GM18867 (cell line): ENCODE data around the gene GPX4.

Experiments used
- ATAC-seq: cut with Tn5 transposase; IDR thresholded peaks from one replicate; pipeline ENCODE4 v1.9.1; 2021; ENCODE audit warnings: mild to moderate bottlenecking, moderate library complexity; ENCODE audit not compliant: unreplicated experiment

Gene GPX4

DNA sequence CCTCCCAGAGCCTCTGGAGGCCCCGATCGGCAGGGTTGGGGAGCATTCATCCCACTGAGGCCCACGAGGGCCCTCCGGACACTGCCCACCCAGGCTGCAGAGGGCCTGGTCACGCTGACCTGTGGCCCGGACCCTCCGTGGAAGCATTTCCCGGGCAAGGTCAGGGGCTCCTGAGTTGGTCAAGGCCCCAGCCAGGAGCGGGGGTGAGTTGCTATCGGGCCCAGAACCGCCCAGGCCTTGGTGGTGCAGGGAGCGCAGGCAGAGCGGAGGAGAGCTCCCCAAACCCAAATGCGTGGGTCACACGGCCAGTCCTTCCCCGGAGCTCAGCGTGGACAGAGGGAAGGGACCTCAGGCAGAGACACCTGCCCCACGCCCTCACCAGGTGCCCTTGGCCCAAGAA lies 25.7 kb downstream of the GPX4 start:
- no peak for ATAC-seq

DNA sequence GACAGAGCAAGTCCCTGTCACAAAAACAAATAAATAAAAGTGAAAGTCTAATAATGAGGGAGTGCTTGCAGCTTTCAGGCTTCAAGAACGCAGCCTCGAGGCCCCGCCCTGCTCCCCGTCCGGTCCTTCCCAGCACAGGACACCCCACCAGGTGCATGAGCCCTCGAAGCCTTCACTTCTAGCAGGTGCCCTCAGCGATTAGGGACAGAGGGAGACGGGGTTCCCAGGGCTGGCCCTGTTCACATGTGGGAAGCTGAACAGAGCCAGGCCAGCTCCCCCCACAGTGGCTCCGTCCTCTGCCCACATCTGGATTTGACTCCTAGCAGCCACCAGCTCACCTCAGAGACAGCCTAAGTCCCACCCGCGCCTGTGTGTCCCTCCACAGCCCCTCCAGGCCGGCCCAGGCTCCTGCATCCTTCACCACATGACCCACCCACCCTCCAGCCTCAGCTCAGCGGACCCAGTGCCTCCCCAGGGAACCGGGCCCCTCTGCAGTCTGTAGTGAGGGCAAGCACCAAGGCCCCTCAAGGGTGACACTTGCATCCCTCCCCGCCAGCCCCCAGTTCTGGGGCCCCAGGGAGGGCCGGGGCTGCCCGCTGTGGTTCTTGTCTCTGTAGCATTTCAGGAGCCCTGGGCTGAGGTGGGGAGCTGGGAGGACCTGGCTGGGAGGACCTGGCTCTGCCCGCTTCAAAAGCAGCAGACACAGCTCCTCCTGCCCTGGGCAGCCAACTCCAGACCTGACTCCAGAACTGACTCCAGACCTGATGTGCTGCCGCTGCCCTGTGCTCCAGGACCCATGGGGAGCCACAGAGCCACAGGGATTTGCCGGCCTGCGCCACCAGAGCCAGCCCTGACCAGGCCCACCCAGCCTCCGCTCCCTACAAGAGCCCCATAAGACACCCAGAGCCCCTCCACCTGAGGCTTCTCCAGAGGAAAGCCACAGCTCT lies 27.2 kb downstream of the GPX4 start:
- ATAC-seq = no peak

DNA sequence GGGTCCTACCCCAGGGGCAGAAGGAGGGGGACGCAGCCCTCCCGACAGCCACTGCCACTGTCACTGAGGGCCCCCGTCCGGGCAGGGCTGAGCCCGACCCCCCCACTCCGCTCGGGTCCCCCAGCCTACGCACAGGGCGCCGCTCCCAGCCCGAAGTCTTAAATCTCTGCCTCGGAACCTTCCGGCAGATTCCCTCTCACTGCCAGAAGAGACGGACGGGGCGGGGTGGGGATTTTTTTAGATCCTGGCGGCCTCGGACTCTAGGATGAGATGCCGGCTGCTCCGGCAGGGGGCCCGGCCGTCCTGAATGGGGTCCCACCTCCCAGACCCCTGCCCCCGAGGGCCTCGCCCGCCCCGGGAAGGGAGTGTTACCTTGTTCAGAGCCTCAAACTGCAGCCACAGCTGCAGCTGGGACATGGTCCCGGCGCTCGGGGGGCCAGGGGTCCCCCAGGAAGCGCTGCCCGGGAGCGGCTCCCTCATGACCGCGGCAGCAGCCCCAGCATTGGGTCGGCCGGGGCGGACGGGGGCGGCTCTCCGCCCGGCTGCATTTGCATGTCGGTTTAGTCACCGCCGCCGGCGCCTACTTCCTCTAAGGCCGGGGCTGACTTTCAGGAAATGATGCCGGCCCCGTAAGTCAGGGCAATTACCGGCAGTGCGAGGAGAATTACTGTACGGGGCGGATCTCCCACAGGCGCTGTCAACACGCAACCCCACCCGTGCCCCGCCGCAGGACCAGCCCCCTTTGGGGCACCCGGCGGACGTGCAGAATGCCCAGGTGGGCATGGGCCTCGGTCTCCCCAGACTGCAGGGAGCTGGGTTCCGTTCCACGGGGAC lies 28.1 kb downstream of the GPX4 start:
- peak; percentile 40 for ATAC-seq

DNA sequence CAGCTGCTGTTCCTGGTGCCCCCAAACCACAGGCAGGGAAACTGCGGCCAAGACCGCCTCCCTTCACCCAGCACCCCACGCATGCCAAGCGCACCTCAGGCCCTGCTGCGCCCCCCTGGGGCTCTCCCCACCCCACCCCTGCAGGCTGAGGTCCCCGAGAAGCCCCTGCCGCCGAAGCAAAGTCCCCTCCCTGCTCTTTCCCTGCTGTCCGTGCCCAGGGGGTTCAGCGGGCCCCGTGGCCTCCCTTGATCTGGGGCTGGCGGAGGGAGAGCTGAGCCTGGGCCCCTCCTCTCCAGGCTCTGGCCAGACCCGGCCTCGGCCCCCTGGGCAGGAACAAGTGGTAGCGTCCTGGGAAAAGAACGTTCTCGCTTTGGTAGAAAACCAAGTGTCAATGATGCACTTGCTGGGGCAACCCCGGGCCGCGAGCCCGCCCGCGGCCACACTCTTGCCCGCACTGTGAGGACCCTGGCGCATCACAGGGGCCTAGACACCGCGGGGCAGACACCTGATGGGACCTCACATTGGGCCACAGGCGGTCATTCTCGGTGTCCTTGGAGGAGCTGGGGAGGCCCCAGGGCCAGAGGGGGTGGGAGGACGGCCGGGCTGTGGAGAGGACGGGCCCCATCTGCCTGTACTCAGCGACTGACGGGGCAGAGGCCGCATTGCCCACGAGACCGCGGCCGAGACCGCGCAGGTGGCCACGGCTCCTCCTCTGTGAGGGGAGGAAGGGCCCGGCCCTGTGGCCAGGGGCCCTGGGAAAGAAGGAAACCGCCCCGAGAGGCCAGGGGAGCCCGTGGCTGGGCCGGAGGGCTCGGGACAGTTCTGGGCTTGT lies 29.0 kb downstream of the GPX4 start:
- ATAC-seq = peak; percentile 1

DNA sequence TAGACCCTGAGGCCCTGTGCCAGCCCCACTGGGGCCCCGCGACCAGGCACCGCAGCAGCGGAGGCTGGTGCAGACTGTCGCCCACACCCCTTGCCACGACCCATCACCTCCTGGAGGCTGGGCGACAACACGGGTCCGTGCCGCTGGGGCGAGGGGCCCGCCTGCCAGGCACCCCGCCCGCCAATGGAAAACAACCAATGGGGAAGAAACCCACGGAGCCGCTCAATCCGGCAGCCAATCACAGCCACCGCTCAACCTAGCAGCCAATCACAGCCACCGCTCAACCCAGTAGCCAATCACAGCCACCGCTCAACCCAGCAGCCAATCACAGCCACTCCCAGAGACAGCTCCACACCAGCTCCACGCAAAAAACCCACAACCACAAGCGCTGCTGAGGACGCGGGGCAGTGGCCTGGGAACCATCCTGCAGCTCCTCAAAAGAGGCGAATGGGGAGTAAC lies 29.7 kb downstream of the GPX4 start:
- ATAC-seq = peak; percentile 56

DNA sequence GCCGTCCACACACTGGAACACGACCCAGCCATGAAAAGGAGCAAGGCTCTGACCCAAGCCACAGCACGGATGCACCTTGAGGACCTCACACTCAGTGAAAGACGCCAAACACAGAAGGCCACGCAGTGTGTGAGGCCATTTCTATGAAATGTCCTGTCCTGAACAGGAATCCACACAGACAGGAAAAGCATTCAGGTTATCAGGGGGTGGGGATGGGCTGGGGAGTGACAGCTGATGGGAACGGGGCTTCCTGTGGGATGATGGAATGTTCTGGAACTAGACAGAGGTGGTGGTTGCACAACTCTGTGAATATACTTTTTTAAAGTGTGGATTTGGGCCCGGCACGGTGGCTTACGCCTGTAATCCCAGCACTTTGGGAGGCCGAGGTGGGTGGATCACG lies 30.6 kb downstream of the GPX4 start:
- no peak for ATAC-seq

DNA sequence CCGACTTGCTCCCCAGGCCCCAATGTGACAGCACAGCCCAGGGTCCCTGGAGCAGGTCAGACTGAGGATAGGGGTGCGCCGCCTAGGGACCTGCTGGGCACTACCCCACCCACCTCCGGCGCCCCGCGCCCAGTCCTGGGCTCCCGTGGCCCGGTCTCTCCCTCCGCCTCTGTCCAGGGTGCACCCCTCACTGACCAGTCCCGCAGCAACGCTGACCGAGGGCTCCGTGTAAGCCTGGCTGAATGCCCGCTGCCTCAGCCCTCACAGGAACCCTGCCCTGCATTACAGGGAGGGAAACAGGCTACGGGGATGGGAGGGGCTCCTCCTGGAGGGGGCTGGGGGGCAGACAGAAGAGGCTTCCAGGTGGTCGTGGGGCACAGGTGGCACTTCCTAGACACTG lies 31.7 kb downstream of the GPX4 start:
- ATAC-seq = no peak

DNA sequence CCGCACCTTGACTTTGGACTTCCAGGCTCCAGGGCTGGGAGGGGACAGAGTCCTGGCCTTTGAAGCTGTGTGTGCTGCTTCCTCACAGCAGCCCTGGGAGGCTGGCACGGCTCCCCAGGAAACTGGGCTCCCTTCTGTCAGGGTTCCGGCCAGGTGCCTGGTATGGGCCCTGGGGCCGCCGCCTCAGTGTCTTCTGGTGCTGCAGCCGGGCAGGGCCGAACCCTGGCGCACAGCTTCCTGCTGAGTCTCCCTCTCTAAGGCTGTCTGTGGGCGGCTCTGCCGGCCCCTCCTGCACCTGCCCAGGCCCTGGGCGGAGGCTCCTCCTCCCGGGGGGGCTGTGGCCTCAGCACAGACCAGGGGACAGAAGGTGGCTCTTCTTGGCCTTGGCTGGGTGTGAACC lies 32.4 kb downstream of the GPX4 start:
- ATAC-seq = no peak

DNA sequence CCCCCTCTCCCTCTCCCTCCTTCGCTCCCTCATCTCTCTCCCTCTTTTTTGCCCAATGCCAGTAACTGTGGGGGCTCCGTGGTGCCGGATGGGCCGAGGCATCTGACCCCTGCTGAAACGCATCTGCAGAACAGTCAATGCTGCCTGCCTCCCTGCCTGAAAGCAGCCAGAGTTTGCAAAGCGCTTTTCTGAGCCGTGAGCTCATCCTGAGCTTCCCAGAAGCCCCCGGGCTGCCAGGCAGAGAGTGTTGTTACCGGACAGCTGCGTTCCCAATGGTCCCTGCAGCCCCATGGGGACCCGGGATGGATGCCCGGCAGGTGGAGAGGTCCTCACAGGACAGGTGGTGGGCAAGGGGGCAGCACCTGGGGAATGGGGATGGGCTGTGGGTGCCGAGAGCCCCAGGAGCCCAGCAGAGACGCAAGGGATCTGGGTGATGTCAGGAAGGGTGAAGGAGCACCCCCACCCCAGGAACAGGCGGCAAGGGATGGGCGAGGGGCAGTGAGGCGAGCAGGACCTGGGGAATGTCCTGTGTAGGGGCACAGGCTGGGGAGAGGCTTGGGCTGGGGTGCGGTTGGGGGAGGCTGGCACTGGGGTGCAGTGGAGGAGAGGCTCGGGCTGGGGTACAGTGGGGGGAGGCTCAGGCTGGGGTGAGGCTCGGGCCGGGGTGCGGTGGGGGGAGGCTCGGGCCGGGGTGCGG lies 33.0 kb downstream of the GPX4 start:
- ATAC-seq = no peak

DNA sequence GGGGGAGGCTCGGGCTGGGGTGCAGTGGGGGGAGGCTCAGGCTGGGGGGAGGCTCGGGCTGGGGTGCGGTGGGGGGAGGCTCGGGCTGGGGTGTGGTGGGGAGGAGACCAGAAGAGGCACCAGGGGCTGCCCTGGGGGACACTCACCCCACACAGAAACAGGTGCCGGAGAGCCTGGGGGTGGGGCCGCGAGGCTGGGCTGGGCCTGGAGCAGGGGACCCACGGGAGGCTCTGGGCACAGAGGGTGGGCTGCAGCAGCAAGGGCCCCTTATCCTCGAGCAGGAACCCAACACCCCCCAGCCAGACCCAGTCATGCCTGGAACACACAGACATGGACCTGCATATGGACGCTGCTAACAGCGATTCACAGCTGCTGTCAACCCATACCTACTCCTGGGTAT lies 34.3 kb downstream of the GPX4 start:
- no peak for ATAC-seq

DNA sequence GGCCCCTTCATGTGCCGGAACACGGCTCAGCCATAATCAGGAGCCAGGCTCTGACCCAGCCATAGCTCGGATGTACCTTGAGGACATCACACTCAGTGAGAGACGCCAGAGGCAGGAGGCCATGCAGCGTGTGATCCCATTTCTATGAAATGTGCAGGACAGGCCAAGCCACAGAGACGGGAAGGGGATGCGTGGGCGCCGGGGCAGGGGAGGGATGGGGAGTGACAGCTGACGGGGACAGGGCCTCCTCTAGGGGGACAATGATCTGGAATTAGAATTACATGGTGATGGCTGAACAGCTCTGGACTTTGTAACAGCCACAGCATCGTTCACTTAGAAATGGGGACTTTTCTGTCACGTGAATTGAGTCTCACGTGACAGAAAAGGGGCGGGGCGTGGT lies 35.3 kb downstream of the GPX4 start:
- no peak for ATAC-seq

DNA sequence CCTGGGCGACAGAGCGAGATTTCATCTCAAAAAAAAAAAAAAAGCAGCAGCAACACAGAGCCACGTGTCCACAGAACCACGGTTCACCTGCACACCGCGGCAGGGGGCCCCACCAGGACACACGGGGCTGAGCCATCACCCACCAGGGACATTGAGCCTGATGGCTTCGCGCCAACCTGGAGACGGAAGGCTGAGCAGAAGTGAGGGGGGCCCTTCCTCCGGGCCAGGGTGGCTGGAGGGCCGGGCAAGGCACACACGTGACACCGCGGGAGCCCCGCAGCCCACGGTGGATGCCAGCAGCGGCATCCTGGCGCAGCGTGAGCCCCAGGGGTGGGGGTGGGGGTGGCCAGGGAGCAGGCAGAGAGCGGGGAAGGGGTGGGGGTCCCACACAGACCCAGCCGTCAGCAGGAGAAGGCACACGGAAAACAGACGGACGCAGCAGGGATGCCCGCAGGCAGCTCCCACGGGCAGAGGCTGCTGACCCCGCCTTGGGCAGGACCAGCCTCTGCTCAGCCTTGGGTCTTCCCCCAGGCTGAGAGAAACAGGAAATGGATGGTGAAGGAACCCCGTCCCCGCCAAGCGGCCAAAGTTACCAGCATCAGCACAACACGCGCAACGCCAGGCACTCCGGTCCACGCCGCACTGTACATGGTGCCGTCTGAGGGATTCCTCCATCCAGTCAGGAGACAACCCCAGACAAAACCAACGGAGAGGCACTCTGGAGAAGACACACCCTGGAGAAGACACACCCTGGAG lies 36.7 kb downstream of the GPX4 start:
- no peak for ATAC-seq

DNA sequence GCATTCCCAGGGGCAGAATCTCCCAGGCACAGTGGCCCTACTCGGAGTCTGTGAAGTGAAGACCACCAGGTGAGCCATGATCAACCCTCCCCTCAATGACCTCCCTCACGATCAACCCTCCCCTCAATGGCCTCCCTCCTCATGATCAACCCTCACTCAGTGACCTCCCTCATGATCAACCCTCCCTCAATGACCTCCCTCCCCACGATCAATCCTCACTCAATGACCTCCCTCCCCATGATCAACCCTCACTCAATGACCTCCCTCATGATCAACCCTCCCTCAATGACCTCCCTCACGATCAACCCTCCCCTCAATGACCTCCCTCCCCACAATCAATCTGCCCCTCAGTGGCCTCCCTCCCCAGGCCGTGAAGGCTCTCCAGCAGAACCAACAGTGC lies 38.1 kb downstream of the GPX4 start:
- ATAC-seq = no peak

DNA sequence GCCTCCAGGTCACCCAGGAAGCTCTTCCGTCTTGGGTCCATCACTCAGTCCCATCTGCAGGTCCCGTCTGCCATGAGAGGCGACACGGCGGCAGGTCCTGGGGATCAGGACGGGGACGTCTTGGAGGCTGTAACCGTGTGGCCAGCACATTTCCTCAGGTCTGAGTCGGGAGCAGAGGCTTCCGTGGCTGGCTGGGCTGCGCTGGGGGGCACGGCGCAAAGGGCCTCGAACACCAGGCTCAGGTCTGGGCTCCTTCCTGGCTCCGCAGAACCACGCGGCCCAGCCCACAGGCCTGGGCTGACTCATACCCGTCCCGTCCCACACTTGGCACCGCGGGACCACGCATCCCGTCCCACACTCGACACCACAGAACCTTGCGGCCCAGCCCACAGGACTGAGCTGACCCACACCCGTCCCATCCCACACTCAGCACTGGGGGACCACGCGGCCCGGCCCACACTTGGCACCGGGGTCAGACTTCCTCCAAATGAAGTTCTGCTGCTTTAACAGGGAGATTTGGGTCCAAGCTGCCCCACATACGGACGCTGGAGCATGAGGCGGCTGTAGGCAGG lies 40.1 kb downstream of the GPX4 start:
- ATAC-seq = no peak

DNA sequence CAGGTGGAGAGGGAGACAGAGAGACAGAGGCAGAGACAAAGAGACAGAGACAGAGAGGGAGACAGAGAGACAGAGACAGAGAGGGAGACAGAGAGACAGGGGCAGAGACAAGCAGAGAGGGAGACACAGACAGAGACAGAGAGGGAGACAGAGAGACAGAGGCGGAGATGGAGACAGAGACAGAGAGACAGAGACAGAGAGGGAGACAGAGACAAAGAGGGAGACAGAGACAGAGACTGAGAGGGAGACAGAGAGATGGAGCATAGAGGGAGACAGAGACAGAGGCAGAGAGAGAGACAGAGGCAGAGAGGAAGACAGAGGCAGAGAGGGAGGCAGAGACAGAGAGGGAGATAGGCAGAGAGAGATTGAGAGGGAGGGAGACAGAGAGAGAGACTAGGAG lies 40.9 kb downstream of the GPX4 start:
- no peak for ATAC-seq

DNA sequence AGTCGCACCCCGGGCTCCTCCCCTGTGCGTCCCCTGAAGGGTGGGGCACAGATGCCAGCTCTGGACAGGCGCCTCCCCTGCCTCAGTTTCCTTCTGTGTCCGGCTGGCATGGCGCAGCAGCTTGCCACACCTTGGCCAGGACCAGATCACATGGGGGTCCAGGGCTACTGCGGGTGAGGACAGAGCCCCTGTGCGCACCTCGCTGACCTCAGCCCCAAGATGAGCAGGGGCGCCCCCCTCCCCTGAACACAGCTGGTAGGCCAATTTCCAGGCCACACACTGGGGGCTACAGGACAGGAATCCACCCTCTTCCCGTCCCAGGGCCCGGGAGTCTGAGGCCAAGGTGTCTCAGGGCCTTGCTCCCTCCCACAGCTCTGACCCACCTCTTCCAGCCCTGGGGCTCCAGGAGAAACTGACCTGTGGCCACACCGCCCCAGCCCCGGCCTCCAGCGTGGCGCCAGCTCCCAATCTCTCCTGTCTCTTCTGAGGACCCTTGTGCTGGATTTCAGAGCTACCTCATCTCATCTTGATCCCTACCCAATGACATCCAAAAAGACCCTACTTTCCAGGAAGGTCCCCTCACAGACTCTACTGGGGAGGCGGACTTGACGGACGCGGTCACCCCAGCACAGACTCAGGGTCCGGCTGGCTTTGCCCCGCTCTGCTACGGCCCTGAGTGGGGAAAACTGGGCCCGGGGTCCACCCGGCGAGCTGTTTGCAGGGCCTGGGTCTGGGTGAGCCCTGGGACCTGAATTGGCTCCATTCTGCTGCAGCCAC lies 42.0 kb downstream of the GPX4 start:
- ATAC-seq = no peak

DNA sequence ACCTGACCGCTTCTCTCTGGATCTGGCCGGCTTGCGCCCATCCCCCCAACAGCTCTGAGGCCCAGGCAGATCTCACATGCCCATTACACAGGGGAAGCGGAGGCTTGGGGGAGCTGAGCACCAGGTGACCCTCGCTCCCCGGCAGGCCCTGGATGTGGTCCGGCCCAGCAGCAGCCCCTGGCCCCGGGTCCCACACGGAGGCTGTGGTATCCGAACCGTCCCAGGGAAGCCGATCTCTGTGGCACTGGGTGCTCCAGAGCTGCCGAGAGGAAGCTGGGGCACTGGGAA lies 42.6 kb downstream of the GPX4 start:
- no peak for ATAC-seq

DNA sequence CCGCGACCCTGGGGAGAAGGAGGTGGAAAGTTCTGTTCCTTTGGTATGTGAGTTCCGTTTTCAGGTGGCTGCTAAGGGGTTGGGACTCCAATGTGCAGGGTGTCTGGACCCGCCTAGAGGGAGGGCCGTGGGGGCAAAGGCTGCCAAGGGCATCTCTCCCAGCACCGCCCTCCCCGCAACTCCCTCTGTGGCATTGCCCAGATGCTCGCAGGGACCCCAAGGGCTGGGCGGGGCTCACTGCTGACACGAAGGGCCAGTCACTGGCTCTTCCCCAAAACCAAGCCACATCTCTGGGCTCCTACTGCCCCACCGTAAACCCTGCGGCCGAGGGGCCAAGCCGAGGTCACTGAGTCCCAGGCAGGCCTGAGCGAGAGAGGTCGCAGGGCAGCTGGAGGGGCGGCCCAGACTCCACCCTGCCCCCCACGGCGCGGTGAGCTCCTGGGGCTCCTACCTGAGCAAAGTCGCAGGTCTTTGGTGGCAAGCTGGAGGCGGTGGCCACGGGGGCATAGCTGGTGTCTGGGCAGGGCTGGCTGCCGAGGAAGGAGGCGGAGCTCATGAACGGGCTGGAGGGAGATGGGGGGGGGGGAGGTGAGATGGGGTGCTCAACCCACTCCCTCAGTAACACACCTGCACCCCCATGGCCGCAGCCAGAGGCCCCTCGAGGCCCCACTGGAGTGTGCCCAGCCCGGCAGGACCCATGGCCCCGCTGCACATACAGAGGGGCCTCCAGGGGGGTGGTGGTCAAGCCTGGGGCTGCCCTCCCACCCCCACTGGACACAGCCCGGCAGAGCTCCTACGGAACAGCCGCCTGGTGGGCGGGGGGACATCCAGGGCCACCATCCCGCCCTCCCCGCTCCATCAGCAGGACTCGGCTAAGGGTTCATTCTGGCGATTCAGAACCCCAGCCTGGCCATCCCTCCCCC lies 43.3 kb downstream of the GPX4 start:
- ATAC-seq = no peak
